Measurements from ENCODE around the gene IGSF21. TPM values are rescaled to one million over a fixed set of nuclear protein-coding genes. Genes with fewer than 3 reads are reported as not detected.

IGSF21 gene
- polyA plus RNA-seq, 2 of the 4 experiments (the other 2 are of a cell fraction) = not detected

- H3K4me1 ChIP-seq = peaks cover 4% of the 10 kb centered on the region; the same call in 1 of the 3 replicates
- 13% methylated on average over 2 of the region's 3 CpGs for WGBS (ENCODE audit: missing lambda C conversion rate)
- ChIA-PET CTCF (no interaction called here), POLR2A (no interaction called here)
- no peaks in the 10 kb centered on the region for H3K9me3 ChIP-seq
- H3K4me3 ChIP-seq = no peak overlapping the region
- DNase-seq (ENCODE audit: low read depth in 1 of 2, low spot score in 1 of 2) = no peak
- TF ChIP-seq PBX3 (IDR thresholded peaks at IDR 0.05) = no peak
- TF ChIP-seq KDM1A (IDR thresholded peaks at IDR 0.05; ENCODE audit: low read depth) = no peak
- no peak for TF ChIP-seq CHD4 (IDR thresholded peaks at IDR 0.05; ENCODE audit: borderline replicate concordance)
- TF ChIP-seq RCOR1 (IDR thresholded peaks at IDR 0.05; ENCODE audit: low read depth, low read length) = no peak
- TF ChIP-seq USF2 (IDR thresholded peaks at IDR 0.05) = no peak
- no peak for TF ChIP-seq TFCP2L1 (CRISPR knock-in tag; IDR thresholded peaks at IDR 0.05)
- TF ChIP-seq HEYL (CRISPR knock-in tag; IDR thresholded peaks at IDR 0.05) = no peak
- no peak for TF ChIP-seq TP53 (CRISPR knock-in tag; IDR thresholded peaks at IDR 0.05)
- TF ChIP-seq HOXA7 (CRISPR knock-in tag; IDR thresholded peaks at IDR 0.05) = no peak
- TF ChIP-seq FOSL2 (IDR thresholded peaks at IDR 0.05) = no peak
- TF ChIP-seq FOSL2 (CRISPR knock-in tag; IDR thresholded peaks at IDR 0.05) = no peak
- no peak for TF ChIP-seq RAD21 (conservative IDR thresholded peaks at IDR 0.05 in 1 of 2, IDR thresholded peaks at IDR 0.05 in 1 of 2)
- no peak for TF ChIP-seq MYC (IDR thresholded peaks at IDR 0.05; ENCODE audit: borderline replicate concordance, low read length)
- no peak for TF ChIP-seq HOXB13 (CRISPR knock-in tag; IDR thresholded peaks at IDR 0.05; ENCODE audit: low read depth)
- no peak for TF ChIP-seq JUN (IDR thresholded peaks at IDR 0.05)
- no peak for ATAC-seq
- no peak for FAIRE-seq
- no peak overlapping the region for H3K27ac ChIP-seq
- H3K4me2 ChIP-seq = no peak overlapping the region
These were observed 7.3 kb downstream of the IGSF21 start for GRCh38 chr1:18114726-18115410.

- ChIA-PET POLR2A (no interaction called here), CTCF (interaction anchor here (1.0 to 1.3 kb wide), 4 partner anchors 9 to 23 kb away, joined by 3 to 5 read pairs (median 4); no protein-coding TSS in a partner anchor)
- TF ChIP-seq PBX3 (IDR thresholded peaks at IDR 0.05) (no peak), CTCF (IDR thresholded peaks at IDR 0.05) (no peak), HOXB13 (CRISPR knock-in tag; IDR thresholded peaks at IDR 0.05; ENCODE audit: low read depth) (no peak), HMGXB4 (CRISPR knock-in tag; IDR thresholded peaks at IDR 0.05; ENCODE audit: borderline replicate concordance) (no peak), REST (IDR thresholded peaks at IDR 0.05) (no peak), RNF2 (IDR thresholded peaks at IDR 0.05; ENCODE audit: borderline replicate concordance, low read depth) (no peak)
- Histone ChIP-seq H3K4me1 (no peaks in the 10 kb centered on the region), H3K4me3 (no peak overlapping the region), H3K4me2 (no peak overlapping the region), H3K27ac (no peak overlapping the region), H3K9me3 (no peaks in the 10 kb centered on the region)
- 40% methylated on average over 1 of the region's 1 CpG for WGBS (ENCODE audit: missing lambda C conversion rate)
- FAIRE-seq (no peak), ATAC-seq (no peak), DNase-seq (ENCODE audit: low read depth in 1 of 2, low spot score in 1 of 2) (no peak)
These were observed 9.2 kb downstream of the IGSF21 start for GRCh38 chr1:18116777-18117176.
